H1 (cell line): ENCODE data around the gene SCAMP2. TPM values are rescaled to one million over a fixed set of nuclear protein-coding genes. Genes with fewer than 3 reads are reported as not detected.

Source experiments
- CTCF ChIA-PET: fragments of 300-600 bp; sonication (Branson Sonifier 250); formaldehyde crosslinking; loops from one replicate; lab custom pipeline; 2021; ENCODE audit not compliant: partially characterized antibody; lab: Charles Lee
- POLR2A ChIA-PET: fragments of 300-600 bp; sonication (Branson Sonifier 250); formaldehyde crosslinking; loops from one replicate; lab custom pipeline; 2021; ENCODE audit warnings: inconsistent platforms; ENCODE audit not compliant: partially characterized antibody; lab: Charles Lee
- DNase-seq, 2 experiments: peaks; one replicate each; pipeline versions ENCODE4 v3.0.0 to v3.0.0-alpha.2; 2010 to 2022; ENCODE audit warnings: low spot score in 2 of 2, low read depth in 1 of 2, mixed read lengths in 1 of 2
- FAIRE-seq: peaks from 2 replicates; lab custom pipeline; 2011; peaks lifted over from hg19 to GRCh38; lab: Jason Lieb, UNC
- H2AFZ ChIP-seq: 2 replicates; pipeline ENCODE4 v1.8.1; 2012; ENCODE audit warnings: low read length, inconsistent platforms
- H2AK5ac ChIP-seq: 2 replicates; pipeline ENCODE4 v1.6.1; 2013; ENCODE audit warnings: low read depth, low read length
- H2BK120ac ChIP-seq: replicated peaks from 2 replicates; pipeline ENCODE3; 2013; ENCODE audit warnings: low read depth, low read length, inconsistent platforms
- H2BK12ac ChIP-seq: 2 replicates; pipeline ENCODE4 v1.6.1; 2013; ENCODE audit warnings: low read depth, low read length
- H2BK15ac ChIP-seq: 2 replicates; pipeline ENCODE4 v1.6.1; 2013; ENCODE audit warnings: low read length
- H2BK20ac ChIP-seq: 2 replicates; pipeline ENCODE4 v1.6.1; 2013; ENCODE audit warnings: low read length
- H2BK5ac ChIP-seq: 2 replicates; pipeline ENCODE4 v1.6.1; 2013; ENCODE audit warnings: low read depth, low read length
- H3K14ac ChIP-seq: 2 replicates; pipeline ENCODE4 v1.6.1; 2013; ENCODE audit warnings: inconsistent platforms; ENCODE audit not compliant: insufficient read length
- H3K18ac ChIP-seq: 2 replicates; pipeline ENCODE4 v1.6.1; 2013; ENCODE audit warnings: low read length; ENCODE audit errors: extremely low read depth
- H3K23ac ChIP-seq: 2 replicates; pipeline ENCODE4 v1.6.1; 2013; ENCODE audit warnings: inconsistent platforms; ENCODE audit not compliant: insufficient read length
- H3K23me2 ChIP-seq: 2 replicates; pipeline ENCODE4 v1.6.1; 2013; ENCODE audit warnings: low read depth, low read length
- H3K27ac ChIP-seq: 2 replicates; pipeline ENCODE4 v1.6.1; 2011; ENCODE audit warnings: low read depth, low read length, inconsistent platforms
- H3K27me3 ChIP-seq, 4 experiments: replicated peaks in 1 of 4; 1 replicate in 1 of 4; 2 replicates in 3 of 4; pipeline versions ENCODE4 v1.6.1 to v1.8.1; 2011 to 2013; ENCODE audit warnings: low read length in 3 of 4, mild to moderate bottlenecking in 3 of 4, inconsistent platforms in 2 of 4, mixed read lengths in 2 of 4, moderate library complexity in 1 of 4; ENCODE audit not compliant: control insufficient read depth in 3 of 4, insufficient read depth in 3 of 4; ENCODE audit errors: extremely low read depth in 1 of 4
- H3K36me3 ChIP-seq, 4 experiments: 2 replicates each; pipeline versions ENCODE4 v1.6.1 to v1.8.1; 2011 to 2013; ENCODE audit warnings: mild to moderate bottlenecking in 4 of 4, low read length in 3 of 4, moderate library complexity in 2 of 4, control low read depth in 1 of 4, inconsistent platforms in 1 of 4; ENCODE audit not compliant: insufficient read depth in 4 of 4, control insufficient read depth in 2 of 4
- H3K4ac ChIP-seq: replicated peaks from 2 replicates; pipeline ENCODE3; 2013; ENCODE audit warnings: low read length, low read depth, mixed read lengths, inconsistent platforms; ENCODE audit not compliant: insufficient read length
- H3K4me1 ChIP-seq, 4 experiments: replicated peaks in 1 of 4; 1 replicate in 1 of 4; 2 replicates in 3 of 4; pipeline versions ENCODE4 v1.6.1 to v1.8.1; 2011 to 2013; ENCODE audit warnings: low read length in 3 of 4, inconsistent platforms in 2 of 4, mixed read lengths in 1 of 4; ENCODE audit not compliant: insufficient read depth in 4 of 4, control insufficient read depth in 3 of 4
- H3K4me2 ChIP-seq, 2 experiments: 2 replicates each; pipeline versions ENCODE4 v1.6.1 to v1.8.1; 2011 to 2013; ENCODE audit warnings: low read depth in 2 of 2, low read length in 2 of 2, control low read depth in 1 of 2, inconsistent platforms in 1 of 2, mild to moderate bottlenecking in 1 of 2; ENCODE audit not compliant: insufficient read depth in 1 of 2
- H3K4me3 ChIP-seq, 4 experiments: fragments of 200-600, 300-600 bp in 1 of 4; sonication (generic), shearing (Covaris generic), sonication (Bioruptor Twin) in 1 of 4; 2 replicates each; pipeline versions ENCODE4 v1.5.1 to v1.8.1; 2011 to 2016; ENCODE audit warnings: low read length in 4 of 4, low read depth in 3 of 4, control low read depth in 2 of 4, inconsistent platforms in 2 of 4, mild to moderate bottlenecking in 2 of 4, mixed read lengths in 1 of 4, moderate library complexity in 1 of 4; ENCODE audit not compliant: insufficient read depth in 2 of 4; ENCODE audit errors: extremely low read depth in 1 of 4
- H3K56ac ChIP-seq: replicated peaks from 2 replicates; pipeline ENCODE3; 2013; ENCODE audit warnings: low read depth, mild to moderate bottlenecking, mixed read lengths, low read length, inconsistent platforms; ENCODE audit not compliant: insufficient read length
- H3K79me1 ChIP-seq: 2 replicates; pipeline ENCODE4 v1.6.1; 2013; ENCODE audit warnings: low read depth, low read length, control low read depth
- H3K79me2 ChIP-seq, 2 experiments: 2 replicates each; pipeline versions ENCODE4 v1.6.1 to v1.8.1; 2012 to 2013; ENCODE audit warnings: low read length in 2 of 2, mild to moderate bottlenecking in 2 of 2, inconsistent platforms in 1 of 2; ENCODE audit not compliant: insufficient read depth in 2 of 2, control insufficient read depth in 1 of 2
- H3K9ac ChIP-seq, 4 experiments: replicated peaks in 1 of 4; 1 replicate in 1 of 4; 2 replicates in 3 of 4; pipeline versions ENCODE4 v1.6.1 to v1.8.1; 2011 to 2013; ENCODE audit warnings: low read depth in 3 of 4, low read length in 3 of 4, control low read depth in 2 of 4, mild to moderate bottlenecking in 2 of 4, moderate library complexity in 2 of 4, inconsistent platforms in 1 of 4; ENCODE audit errors: extremely low read depth in 1 of 4
- H3K9me3 ChIP-seq, 2 experiments: 2 replicates each; pipeline versions ENCODE4 v1.6.1 to v1.8.1; 2012 to 2013; ENCODE audit warnings: mild to moderate bottlenecking in 2 of 2, moderate library complexity in 2 of 2, control low read depth in 1 of 2, inconsistent platforms in 1 of 2, low read depth in 1 of 2, low read length in 1 of 2, mixed read lengths in 1 of 2; ENCODE audit not compliant: insufficient read depth in 2 of 2
- H4K20me1 ChIP-seq, 2 experiments: replicated peaks in 1 of 2; 2 replicates each; pipeline versions ENCODE3 to v1.8.1; 2011 to 2013; ENCODE audit warnings: inconsistent platforms in 2 of 2, low read length in 2 of 2, mild to moderate bottlenecking in 1 of 2; ENCODE audit not compliant: insufficient read depth in 2 of 2, control insufficient read depth in 1 of 2
- H4K5ac ChIP-seq: 2 replicates; pipeline ENCODE4 v1.6.1; 2013; ENCODE audit warnings: low read length, low read depth, mixed read lengths, inconsistent platforms; ENCODE audit not compliant: insufficient read length
- H4K8ac ChIP-seq: 2 replicates; pipeline ENCODE4 v1.8.0; 2013; ENCODE audit warnings: mild to moderate bottlenecking, moderate library complexity, low read length, inconsistent platforms; ENCODE audit not compliant: insufficient read depth; ENCODE audit errors: extremely low read depth
- H4K91ac ChIP-seq: replicated peaks from 2 replicates; pipeline ENCODE3; 2013; ENCODE audit warnings: low read length, mixed read lengths, inconsistent platforms; ENCODE audit not compliant: insufficient read length
- BACH1 ChIP-seq: IDR thresholded peaks from 2 replicates; pipeline ENCODE4 v1.6.1; 2012; ENCODE audit warnings: low read length, improper control_type of control experiment
- BRCA1 ChIP-seq: IDR thresholded peaks from 2 replicates; pipeline ENCODE4 v1.6.1; 2012; ENCODE audit warnings: low read depth, low read length, improper control_type of control experiment
- CBX5 ChIP-seq: fragments of 300-800, 300-1000 bp; sonication (generic); IDR thresholded peaks from 2 replicates; pipeline ENCODE4 v1.7.1; 2016; ENCODE audit warnings: antibody characterized with exemption, low read length, low read depth
- CHD2 ChIP-seq: IDR thresholded peaks from 2 replicates; pipeline ENCODE4 v1.6.1; 2012; ENCODE audit warnings: low read length, improper control_type of control experiment
- EZH2 ChIP-seq: fragments of 200-600 bp; sonication (generic); IDR thresholded peaks from 2 replicates; pipeline ENCODE4 v1.7.1; 2012; ENCODE audit warnings: low read depth, mild to moderate bottlenecking, moderate library complexity, low read length, inconsistent platforms; ENCODE audit not compliant: severe bottlenecking
- HDAC2 ChIP-seq, 2 experiments: fragments of 300-600 bp in 1 of 2; sonication (generic) in 1 of 2; IDR thresholded peaks; 2 replicates each; pipeline ENCODE4 v1.6.1; 2011 to 2012; ENCODE audit warnings: low read depth in 2 of 2, low read length in 2 of 2, mild to moderate bottlenecking in 2 of 2, moderate library complexity in 2 of 2, borderline replicate concordance in 1 of 2, inconsistent platforms in 1 of 2
- POU5F1 ChIP-seq: IDR thresholded peaks from 2 replicates; pipeline ENCODE4 v1.6.1; 2011; ENCODE audit warnings: low read depth, mild to moderate bottlenecking, low read length, moderate library complexity
- RNF2 ChIP-seq: fragments of 200-900, 300-1000 bp; sonication (generic); IDR thresholded peaks from 2 replicates; pipeline ENCODE4 v1.7.1; 2016; ENCODE audit warnings: borderline replicate concordance, low read depth, mild to moderate bottlenecking, antibody characterized with exemption, low read length; ENCODE audit not compliant: poor library complexity, severe bottlenecking; ENCODE audit errors: missing control alignments
- SUZ12 ChIP-seq: fragments of 200-600 bp; sonication (generic); IDR thresholded peaks from 2 replicates; pipeline ENCODE4 v1.6.1; 2012; ENCODE audit warnings: mild to moderate bottlenecking, inconsistent platforms, low read length, moderate library complexity, mixed read lengths
- TCF12 ChIP-seq: IDR thresholded peaks from 2 replicates; pipeline ENCODE4 v1.6.1; 2011; ENCODE audit warnings: low read depth, mild to moderate bottlenecking, low read length
- WGBS, 2 experiments: shearing (Covaris generic) in 1 of 2; methylation state at CpG; one replicate each; pipeline versions ENCODE4 v1.1.6 to v1.1.7; 2013 to 2015; ENCODE audit warnings: low lambda C conversion rate in 2 of 2, mixed read lengths in 2 of 2, inconsistent platforms in 1 of 2, low coverage in 1 of 2, missing lambda C conversion rate in 1 of 2; ENCODE audit not compliant: insufficient replicate concordance in 2 of 2, insufficient coverage in 1 of 2, insufficient read length in 1 of 2; ENCODE audit errors: extremely low coverage in 1 of 2, missing lambda C conversion rate in 1 of 2; 5-methylcytosine and 5-hydroxymethylcytosine counted together
- polyA plus RNA-seq, 7 experiments: library from polyadenylated mRNA; depleted of rRNA in 3 of 7; stranded (reverse) in 5 of 7; unstranded in 2 of 7; fragments of >200 nt in 5 of 7; fragments of 200-250 nt in 2 of 7; gene quantifications; 1 replicate in 5 of 7; 2 replicates in 1 of 7; 4 replicates in 1 of 7; pipeline versions ENCODE4 v1.2.1 to v1.2.3, GENCODE V29; 2011 to 2013; ENCODE audit warnings: missing spikeins in 2 of 7, mixed read lengths in 2 of 7
- total RNA-seq: library from RNA; stranded (reverse); fragmentation: NEBNext Ultra II Directional; extraction: Animal tissue kit (Norgen Biotek cat#: 25700); gene quantifications from 2 replicates; pipeline ENCODE4 v1.2.1, GENCODE V29; 2021

The SCAMP2 gene
- total and polyA plus RNA-seq, 2 of the 8 experiments (the other 6 are each of a cell fraction or from before 2014, with no cell fraction given) = 41.7 to 131 TPM

DNA sequence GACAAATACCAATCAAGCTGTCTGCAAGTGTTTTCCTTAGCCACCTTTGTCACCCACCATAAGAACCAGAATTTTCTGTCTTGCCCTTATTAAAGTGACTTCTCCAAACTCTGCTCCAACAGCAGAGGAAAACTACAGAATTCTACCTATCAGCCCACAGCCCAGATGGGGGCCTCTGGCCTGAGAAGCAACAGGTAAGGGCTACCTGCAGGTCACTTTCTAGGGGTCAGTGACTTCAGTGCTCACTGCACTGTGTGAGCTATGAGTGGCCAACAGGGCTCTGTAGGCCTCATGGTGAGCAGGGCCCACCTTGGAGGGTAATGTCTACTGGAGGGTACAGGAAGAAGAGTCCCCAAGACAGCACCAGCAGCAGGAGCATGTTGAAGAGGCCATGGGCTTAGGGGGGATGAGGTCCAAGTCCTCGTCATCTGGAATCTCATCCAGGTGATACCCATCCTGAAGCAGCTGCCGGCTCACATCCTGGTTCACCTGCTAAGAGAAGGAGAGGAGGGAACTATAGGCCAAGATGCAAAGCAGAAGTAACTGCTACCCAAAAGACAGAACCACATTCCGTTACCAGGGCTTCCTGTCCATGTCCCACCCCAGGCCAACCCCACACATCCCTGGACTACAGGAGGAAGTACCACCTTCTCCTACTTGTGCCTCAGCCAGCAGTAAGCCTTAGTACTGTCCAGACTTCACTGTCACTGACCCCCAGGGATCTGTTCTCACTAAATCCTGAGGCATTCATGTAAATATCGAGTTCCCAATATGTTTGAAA is 29.3 kb upstream of the SCAMP2 start:
- no peak for FAIRE-seq
- ChIA-PET POLR2A (interaction anchor here (0.7 to 11.9 kb wide), 11 partner anchors 10 to 142 kb away, joined by 3 to 116 read pairs (median 4); partner anchors contain the start of genes COX5A, MPI and RPP25), CTCF (interaction anchor here (0.6 to 7.8 kb wide), 52 partner anchors 8 to 343 kb away, joined by 3 to 54 read pairs (median 7); partner anchors contain the start of genes CPLX3, MPI, RPP25 and ULK3)

More for the DNA sequence above, 29.3 kb upstream of the SCAMP2 start:
- TF ChIP-seq TCF12 (no peak), BACH1 (no peak), POU5F1 (no peak), EZH2 (no peak), RNF2 (no peak), HDAC2 (IDR thresholded peaks at IDR 0.05; ENCODE audit: borderline replicate concordance in 1 of 2, low read depth in 2 of 2, low read length in 2 of 2) (no peak), CHD2 (no peak), SUZ12 (no peak), CBX5 (no peak), BRCA1 (no peak)
- no peak overlapping the region for H2BK20ac ChIP-seq
- H3K79me2 ChIP-seq = peaks cover 0 to 15% of the 10 kb centered on the region in 2 experiments; a peak in 2 of 4 replicates
- no peak overlapping the region for H3K56ac ChIP-seq
- H3K9me3 ChIP-seq = no peaks in the 10 kb centered on the region
- no peak overlapping the region for H3K23ac ChIP-seq
- no peak overlapping the region for H2BK15ac ChIP-seq
- no peaks in the 10 kb centered on the region for H3K79me1 ChIP-seq
- no peak overlapping the region for H3K4ac ChIP-seq
- no peak overlapping the region for H2AK5ac ChIP-seq
- no peak overlapping the region for H3K4me3 ChIP-seq
- peaks cover 3 to 11% of the 10 kb centered on the region in 2 experiments for H4K20me1 ChIP-seq
- H2AFZ ChIP-seq = no peak overlapping the region
- no peak overlapping the region for H2BK12ac ChIP-seq
- H3K36me3 ChIP-seq = peaks cover 25 to 65% (median 44%) of the 10 kb centered on the region in 4 experiments
- H4K5ac ChIP-seq = no peak overlapping the region
- DNase-seq = no peak
- H3K9ac ChIP-seq = no peak overlapping the region
- WGBS, 2 experiments = 86% methylated on average over 4 of the region's 4 CpGs; no CpG with 5 or more reads in 1 of the 2 experiments
- no peak overlapping the region for H3K14ac ChIP-seq
- no peak overlapping the region for H3K27ac ChIP-seq
- no peak overlapping the region; the same call in 1 of the 2 replicates for H4K8ac ChIP-seq
- peaks cover 2 to 4% (median 3%) of the 10 kb centered on the region in 4 experiments for H3K4me1 ChIP-seq
- no peaks in the 10 kb centered on the region for H3K27me3 ChIP-seq
- no peak overlapping the region for H4K91ac ChIP-seq
- no peak overlapping the region for H3K4me2 ChIP-seq
- no peak overlapping the region for H2BK5ac ChIP-seq
- H2BK120ac ChIP-seq = no peak overlapping the region
- peaks cover 6% of the 10 kb centered on the region; the same call in 1 of the 2 replicates for H3K23me2 ChIP-seq
- H3K18ac ChIP-seq = no peak overlapping the region
